Measurements from ENCODE around the gene TEX53.

GRCh38 chr9:114643896-114644295, 13.7 kb downstream of the TEX53 start:
- TF ChIP-seq EZH2phosphoT487 (IDR thresholded peaks at IDR 0.05; ENCODE audit: borderline replicate concordance, low read length), result no peak
- no peak for TF ChIP-seq CTCF (IDR thresholded peaks at IDR 0.05; ENCODE audit: low read depth, low read length, poor library complexity, severe bottlenecking)
